Prostate gland (tissue), 2 donors: ENCODE data around the gene ADGRG3. TPM values are rescaled to one million over a fixed set of nuclear protein-coding genes. Genes with fewer than 3 reads are reported as not detected.
"Not testable (repeated sequence)": the region's sequence is repeated elsewhere in the genome, so short reads cannot be mapped to it uniquely, and the experiment has no call there.

Source experiments
- DNase-seq: peaks from one replicate; pipeline ENCODE4 v3.0.0-alpha.2; 2019; ENCODE audit warnings: low spot score
- H3K27ac ChIP-seq, 2 donors: fragments of 200-600 bp; sonication (generic); 2 replicates each; pipeline ENCODE4 v1.5.1; 2017 to 2019
- H3K27me3 ChIP-seq: fragments of 200-600 bp; sonication (generic); replicated peaks from 2 replicates; pipeline ENCODE4 v1.5.1; 2019; ENCODE audit not compliant: insufficient read depth
- H3K36me3 ChIP-seq, 2 donors: fragments of 200-600 bp; sonication (generic); 1 replicate in 1 of 2; 2 replicates in 1 of 2; pipeline versions ENCODE4 v1.5.1 to v1.8.1; 2017 to 2019
- H3K4me1 ChIP-seq: fragments of 200-600 bp; sonication (generic); replicated peaks from 2 replicates; pipeline ENCODE4 v1.5.1; 2019
- H3K4me3 ChIP-seq, 2 donors: fragments of 200-600 bp; sonication (generic); 2 replicates each; pipeline ENCODE4 v1.5.1; 2017 to 2019
- H3K9me3 ChIP-seq: fragments of 200-600 bp; sonication (generic); 2 replicates; pipeline ENCODE4 v1.5.1; 2017
- POLR2A ChIP-seq: fragments of 450-650 bp; IDR thresholded peaks from one replicate; pipeline ENCODE4 v1.6.1; 2016; ENCODE audit warnings: antibody characterized with exemption, mild to moderate bottlenecking
- POLR2AphosphoS5 ChIP-seq: sonication (generic); formaldehyde crosslinking; IDR thresholded peaks from one replicate; pipeline ENCODE4 v1.6.1; 2017; ENCODE audit warnings: antibody characterized with exemption
- WGBS: methylation state at CpG from one replicate; pipeline ENCODE4 v1.1.5; 2018; 5-methylcytosine and 5-hydroxymethylcytosine counted together
- intact Hi-C: fragments of 100-400 bp; cut with DNase I; formaldehyde crosslinking; loops from one replicate; pipeline ENCODE4 v1.14.2; 2022
- total RNA-seq, 2 donors: library from RNA; depleted of rRNA; stranded (reverse); fragments of >200 nt; gene quantifications; one replicate each; pipeline ENCODE4 v1.1.0, GENCODE V29; 2016
- TF ChIP-seq, protein P1 (sequence below), 4 experiments: fragments of 200-600 bp in 2 of 4; fragments of 450-650 bp in 2 of 4; sonication (generic) in 2 of 4; IDR thresholded peaks; 1 replicate in 3 of 4; 2 replicates in 1 of 4; pipeline ENCODE4 v1.5.1; 2016 to 2019; ENCODE audit warnings: antibody characterized with exemption in 4 of 4, mild to moderate bottlenecking in 2 of 4, moderate library complexity in 2 of 4

Gene ADGRG3
- total RNA-seq, 2 donors from 2014 or later = not detected

DNA sequence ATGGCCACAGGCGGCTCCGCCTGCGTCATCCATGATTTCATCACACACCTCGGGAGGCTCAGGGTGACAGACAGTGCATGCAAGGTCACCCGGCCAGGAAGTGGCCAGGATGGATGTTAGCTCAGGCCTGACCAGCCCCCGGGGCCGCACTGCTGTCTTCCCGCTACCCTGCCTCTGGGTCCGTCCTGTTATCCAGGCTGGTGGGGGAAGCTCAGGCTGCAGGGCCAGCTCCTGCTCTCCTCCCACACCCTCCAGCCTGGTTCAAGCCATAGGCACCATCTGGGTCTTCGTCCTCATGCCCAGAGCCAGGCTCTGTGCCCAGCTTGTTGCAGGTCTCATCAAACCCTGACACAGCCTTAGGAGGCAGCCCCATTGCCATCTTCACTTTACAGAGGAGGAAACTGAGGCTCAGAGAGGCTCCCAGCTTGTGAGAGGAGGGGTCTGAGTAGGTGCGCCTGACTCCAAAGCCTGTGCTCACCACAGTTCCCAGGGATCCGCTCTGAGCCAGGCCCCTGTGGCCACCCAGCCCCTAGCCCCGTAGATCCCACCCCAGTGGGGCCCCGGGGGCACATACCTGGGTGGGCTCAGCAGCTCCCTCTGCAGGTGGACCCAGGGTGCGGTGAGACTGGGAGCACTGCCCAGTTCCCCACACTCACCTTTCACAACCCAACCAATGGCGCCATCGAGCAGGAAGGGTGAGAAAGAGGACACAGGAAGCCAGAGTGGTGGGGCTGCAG lies 412 bp upstream of the ADGRG3 start:
- no peak overlapping the region for H3K4me3 ChIP-seq
- H3K27me3 ChIP-seq = no peaks in the 10 kb centered on the region
- TF ChIP-seq POLR2A = no peak
- TF ChIP-seq, protein P1, sequence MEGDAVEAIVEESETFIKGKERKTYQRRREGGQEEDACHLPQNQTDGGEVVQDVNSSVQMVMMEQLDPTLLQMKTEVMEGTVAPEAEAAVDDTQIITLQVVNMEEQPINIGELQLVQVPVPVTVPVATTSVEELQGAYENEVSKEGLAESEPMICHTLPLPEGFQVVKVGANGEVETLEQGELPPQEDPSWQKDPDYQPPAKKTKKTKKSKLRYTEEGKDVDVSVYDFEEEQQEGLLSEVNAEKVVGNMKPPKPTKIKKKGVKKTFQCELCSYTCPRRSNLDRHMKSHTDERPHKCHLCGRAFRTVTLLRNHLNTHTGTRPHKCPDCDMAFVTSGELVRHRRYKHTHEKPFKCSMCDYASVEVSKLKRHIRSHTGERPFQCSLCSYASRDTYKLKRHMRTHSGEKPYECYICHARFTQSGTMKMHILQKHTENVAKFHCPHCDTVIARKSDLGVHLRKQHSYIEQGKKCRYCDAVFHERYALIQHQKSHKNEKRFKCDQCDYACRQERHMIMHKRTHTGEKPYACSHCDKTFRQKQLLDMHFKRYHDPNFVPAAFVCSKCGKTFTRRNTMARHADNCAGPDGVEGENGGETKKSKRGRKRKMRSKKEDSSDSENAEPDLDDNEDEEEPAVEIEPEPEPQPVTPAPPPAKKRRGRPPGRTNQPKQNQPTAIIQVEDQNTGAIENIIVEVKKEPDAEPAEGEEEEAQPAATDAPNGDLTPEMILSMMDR (IDR thresholded peaks at IDR 0.05) = peak in 1 of 4 experiments; percentile 36
- intact Hi-C loops = no loop called here
- WGBS = 82% methylated on average over 14 of the region's 17 CpGs
- no peaks in the 10 kb centered on the region for H3K4me1 ChIP-seq
- no peaks in the 10 kb centered on the region for H3K9me3 ChIP-seq
- DNase-seq = no peak
- no peak overlapping the region for H3K27ac ChIP-seq
- no peaks in the 10 kb centered on the region for H3K36me3 ChIP-seq

DNA sequence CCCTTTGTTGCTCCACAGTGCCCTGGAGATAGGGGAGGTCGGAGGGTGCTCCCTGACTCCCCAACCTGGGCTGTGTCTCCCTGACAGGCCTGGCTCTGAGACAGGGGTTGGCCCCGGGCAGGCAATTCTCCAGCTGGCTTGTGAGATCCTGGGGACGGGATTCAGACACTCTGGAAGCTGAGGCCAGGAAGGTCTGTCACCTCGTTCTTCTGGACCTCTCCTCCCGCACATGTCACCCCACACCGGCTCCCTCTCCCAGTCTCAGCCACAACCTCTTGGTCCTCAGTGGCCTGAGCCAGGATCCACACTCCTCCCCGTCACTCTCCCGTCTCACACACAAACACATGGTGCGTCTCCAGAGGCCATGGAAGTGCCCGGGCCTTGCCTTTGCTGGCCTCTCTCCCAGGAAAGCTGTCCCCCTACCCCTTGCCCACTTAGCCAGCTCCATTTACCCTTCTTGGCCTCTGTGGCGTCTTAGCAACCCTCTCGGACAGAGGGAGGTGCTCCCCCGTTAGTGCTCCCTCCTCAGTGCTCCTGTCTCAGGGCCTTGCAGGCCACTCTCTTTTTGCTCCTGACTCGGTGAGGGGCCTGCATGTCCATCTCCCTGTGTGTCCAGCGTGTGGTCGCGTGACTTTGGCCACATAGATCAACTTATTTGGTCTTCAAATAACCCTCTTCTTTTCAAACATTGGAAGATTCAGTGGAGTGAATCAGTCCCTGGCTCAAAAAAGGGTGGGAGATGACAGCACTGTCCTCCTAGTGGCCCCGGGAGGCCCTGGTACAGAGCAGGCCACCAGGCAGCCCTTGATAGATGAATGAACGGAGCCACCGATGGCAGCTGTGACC lies 747 bp downstream of the ADGRG3 start:
- no peak for DNase-seq
- Histone ChIP-seq H3K27me3 (no peaks in the 10 kb centered on the region), H3K36me3 (no peaks in the 10 kb centered on the region), H3K27ac (no peak overlapping the region), H3K4me3 (no peak overlapping the region), H3K4me1 (no peaks in the 10 kb centered on the region), H3K9me3 (no peaks in the 10 kb centered on the region)
- WGBS = 91% methylated on average over 20 of the region's 20 CpGs
- intact Hi-C loops = no loop called here
- TF ChIP-seq, protein P1 (IDR thresholded peaks at IDR 0.05) = no peak
- TF ChIP-seq POLR2AphosphoS5 (no peak), POLR2A (no peak)

DNA sequence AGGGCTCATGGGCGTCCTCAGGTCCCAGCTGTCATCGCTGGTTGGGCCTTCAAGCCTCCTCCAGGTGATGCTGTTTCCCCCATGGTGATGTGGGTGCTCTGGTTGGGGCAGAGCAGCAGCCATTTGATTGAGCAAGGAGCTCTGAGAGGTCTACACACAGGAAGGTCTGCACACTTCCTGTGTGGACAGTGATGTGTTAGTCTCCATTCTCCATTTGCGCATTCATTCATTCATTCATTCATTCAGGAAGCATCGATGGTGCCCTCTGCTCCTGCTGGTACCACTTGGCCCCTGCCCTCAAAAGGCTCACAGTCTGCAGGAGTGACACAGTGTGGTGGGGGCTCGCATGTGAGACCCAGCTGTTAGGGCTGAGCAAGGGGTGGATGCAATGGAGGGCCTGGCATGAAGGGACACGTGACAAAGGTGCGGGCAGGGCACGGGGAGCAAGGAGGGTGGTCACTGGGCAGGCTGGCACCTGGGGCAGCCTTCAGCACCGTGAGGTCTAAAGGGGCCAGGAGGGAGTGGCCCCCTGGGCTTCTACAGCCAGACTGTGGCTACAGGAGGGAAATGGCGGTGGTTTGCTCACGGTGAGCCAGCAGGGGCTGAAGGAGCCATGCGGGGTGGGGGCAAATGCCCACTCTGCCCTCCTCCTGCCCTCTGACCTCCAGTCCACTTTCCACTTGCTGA lies 1.5 kb downstream of the ADGRG3 start:
- WGBS = 82% methylated on average over 12 of the region's 12 CpGs
- DNase-seq = no peak
- H3K4me1 ChIP-seq = no peaks in the 10 kb centered on the region
- H3K27ac ChIP-seq = no peak overlapping the region
- H3K27me3 ChIP-seq = no peaks in the 10 kb centered on the region
- no peaks in the 10 kb centered on the region for H3K9me3 ChIP-seq
- no peak overlapping the region for H3K4me3 ChIP-seq
- intact Hi-C loops = no loop called here
- TF ChIP-seq, protein P1 (IDR thresholded peaks at IDR 0.05) = no peak
- TF ChIP-seq POLR2A = no peak
- no peaks in the 10 kb centered on the region for H3K36me3 ChIP-seq

DNA sequence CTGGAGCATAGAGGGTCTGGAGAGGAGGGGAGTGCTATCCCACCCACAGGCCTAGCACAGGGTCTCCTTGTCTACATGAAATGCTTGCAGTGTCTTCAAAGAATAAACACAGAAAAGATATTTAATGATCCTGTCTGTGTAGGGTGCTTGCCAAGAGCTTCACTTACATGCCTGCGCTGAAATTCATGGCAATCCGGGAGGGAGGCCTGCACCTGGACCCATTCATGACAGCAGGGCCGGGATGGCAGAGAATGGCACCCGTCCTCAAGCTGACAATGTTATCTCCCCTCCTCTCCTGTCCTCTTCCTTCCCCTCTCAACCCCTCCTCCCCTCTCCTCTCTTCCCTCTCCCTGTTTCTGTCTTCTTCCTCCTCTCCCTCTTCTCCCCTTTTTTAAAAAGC lies 2.1 kb downstream of the ADGRG3 start:
- H3K36me3 ChIP-seq = no peaks in the 10 kb centered on the region
- no peaks in the 10 kb centered on the region for H3K4me1 ChIP-seq
- WGBS = 34% methylated on average over 4 of the region's 4 CpGs
- intact Hi-C loops = no loop called here
- H3K4me3 ChIP-seq = no peak overlapping the region
- DNase-seq = no peak
- H3K27ac ChIP-seq = no peak overlapping the region
- H3K9me3 ChIP-seq = no peaks in the 10 kb centered on the region
- no peaks in the 10 kb centered on the region for H3K27me3 ChIP-seq
- TF ChIP-seq POLR2A (no peak), POLR2AphosphoS5 (no peak)
- TF ChIP-seq, protein P1 (IDR thresholded peaks at IDR 0.05) = no peak

DNA sequence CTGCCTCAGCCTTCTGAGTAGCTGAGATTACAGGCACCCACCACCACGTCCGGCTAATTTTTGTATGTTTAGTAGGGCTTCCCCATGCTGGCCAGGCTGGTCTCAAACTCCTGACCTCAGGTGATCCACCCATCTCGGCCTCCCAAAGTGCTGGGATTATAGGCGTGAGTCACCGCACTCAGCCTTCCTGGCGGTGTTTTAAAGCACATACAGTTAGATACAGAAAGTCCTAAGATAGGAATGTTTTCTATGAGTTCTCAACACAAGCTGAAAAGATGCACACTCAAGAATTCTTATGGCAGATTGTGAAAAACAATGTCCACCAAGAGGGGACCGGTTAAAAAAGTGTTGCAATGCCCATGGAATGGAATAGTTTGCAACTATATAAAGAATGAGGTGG lies 3.3 kb downstream of the ADGRG3 start:
- H3K9me3 ChIP-seq, H3K4me1 ChIP-seq, H3K36me3 ChIP-seq, H3K27ac ChIP-seq, H3K27me3 ChIP-seq, intact Hi-C loops, DNase-seq, H3K4me3 ChIP-seq: not testable (repeated sequence)
- WGBS = 86% methylated on average over 7 of the region's 7 CpGs
